HepG2 (cell line): ENCODE data around the gene LRRN4CL. TPM values are rescaled to one million over a fixed set of nuclear protein-coding genes. Genes with fewer than 3 reads are reported as not detected.

Source experiments
- ATAC-seq: fragments of 200-7000 bp; cut with Tn5 transposase; 3 replicates; pipeline ENCODE4 v1.9.1; 2020; ENCODE audit warnings: mild to moderate bottlenecking, moderate library complexity
- BruUV-seq: library from RNA; stranded (reverse); fragments of 400-500 nt; replicated peaks from 2 replicates; lab custom pipeline; 2021; lab: Mats Ljungman, UMichigan
- CTCF ChIA-PET: fragments of 300-600 bp; formaldehyde crosslinking; extraction: SDS; loops from one replicate; lab custom pipeline; 2021; ENCODE audit warnings: low total read pairs, inconsistent platforms, low intra/inter-chr PET ratio; lab: Yijun Ruan, JAX
- POLR2A ChIA-PET: fragments of 350-600 bp; sonication (Branson Sonifier 250); formaldehyde crosslinking; loops from one replicate; lab custom pipeline; 2020; ENCODE audit warnings: antibody characterized with exemption, inconsistent platforms; lab: Yijun Ruan, JAX
- DNase-seq: peaks from one replicate; pipeline ENCODE4 v3.0.0-alpha.2; 2015; ENCODE audit warnings: low spot score
- FAIRE-seq: peaks from 3 replicates; lab custom pipeline; 2011; peaks lifted over from hg19 to GRCh38; lab: Jason Lieb, UNC
- H2AFZ ChIP-seq: one replicate; pipeline ENCODE4 v1.6.1; 2011; ENCODE audit warnings: low read length, inconsistent platforms
- H3K27ac ChIP-seq: fragments of 300-600 bp; 3 replicates; pipeline ENCODE4 v1.8.0; 2011; ENCODE audit warnings: mixed run types, mild to moderate bottlenecking, mixed read lengths, low read length, inconsistent platforms; ENCODE audit not compliant: insufficient read depth; ENCODE audit errors: extremely low read length
- H3K27me3 ChIP-seq, 2 experiments: fragments of 200-600 bp in 1 of 2; 2 replicates in 1 of 2; 3 replicates in 1 of 2; pipeline versions ENCODE4 v1.6.0 to v1.8.0; 2011; ENCODE audit warnings: low read length in 2 of 2, mild to moderate bottlenecking in 2 of 2, moderate library complexity in 2 of 2, inconsistent platforms in 1 of 2; ENCODE audit not compliant: insufficient read depth in 2 of 2, control insufficient read depth in 1 of 2
- H3K36me3 ChIP-seq, 2 experiments: fragments of 200-600 bp in 1 of 2; replicated peaks in 1 of 2; 2 replicates in 1 of 2; 3 replicates in 1 of 2; pipeline versions ENCODE4 v1.5.1 to v1.8.0; 2011; ENCODE audit warnings: low read length in 2 of 2, inconsistent platforms in 1 of 2; ENCODE audit not compliant: insufficient read depth in 2 of 2, control insufficient read depth in 1 of 2
- H3K4me1 ChIP-seq: 2 replicates; pipeline ENCODE4 v1.5.1; 2012; ENCODE audit warnings: low read length, inconsistent platforms; ENCODE audit not compliant: insufficient read depth
- H3K4me2 ChIP-seq: 2 replicates; pipeline ENCODE4 v1.6.0; 2011; ENCODE audit warnings: low read depth, low read length, inconsistent platforms
- H3K4me3 ChIP-seq, 3 experiments: fragments of 200-600 bp in 1 of 3; sonication (generic), shearing (Covaris generic) in 1 of 3; replicated peaks in 1 of 3; 2 replicates each; pipeline ENCODE4 v1.5.1; 2011 to 2016; ENCODE audit warnings: low read length in 3 of 3, inconsistent platforms in 2 of 3, low read depth in 2 of 3, mild to moderate bottlenecking in 2 of 3, control low read depth in 1 of 3, mixed read lengths in 1 of 3; ENCODE audit not compliant: insufficient read depth in 1 of 3
- H3K79me2 ChIP-seq: one replicate; pipeline ENCODE4 v1.6.1; 2011; ENCODE audit warnings: low read length, inconsistent platforms; ENCODE audit not compliant: insufficient read depth
- H3K9ac ChIP-seq: 2 replicates; pipeline ENCODE4 v1.6.0; 2011; ENCODE audit warnings: mild to moderate bottlenecking, low read depth, low read length, inconsistent platforms; ENCODE audit not compliant: insufficient read depth
- H3K9me3 ChIP-seq: 2 replicates; pipeline ENCODE4 v1.5.1; 2012; ENCODE audit warnings: mild to moderate bottlenecking, low read length
- H4K20me1 ChIP-seq: 2 replicates; pipeline ENCODE4 v1.6.0; 2011; ENCODE audit warnings: inconsistent platforms, mild to moderate bottlenecking, low read length, moderate library complexity; ENCODE audit not compliant: insufficient read depth
- SOX6 ChIP-seq, 2 experiments: fragments of 450-650 bp in 1 of 2; sonication (generic) in 1 of 2; formaldehyde crosslinking in 1 of 2; IDR thresholded peaks; 2 replicates each; pipeline versions ENCODE4 v1.4.0 to v1.6.1; 2017 to 2020; ENCODE audit warnings: antibody characterized with exemption in 1 of 2, mild to moderate bottlenecking in 1 of 2, missing genetic modification reagents in 1 of 2
- WGBS: methylation state at CpG from one replicate; pipeline ENCODE4 v1.1.6; 2017; ENCODE audit warnings: low lambda C conversion rate; 5-methylcytosine and 5-hydroxymethylcytosine counted together
- in situ Hi-C: cut with HindIII; loops from 2 replicates; pipeline ENCODE4 v1.10.0; 2017; ENCODE audit warnings: low pct_unique_long_range_greater_than_20kb; ENCODE audit not compliant: extremely low pct_ligation_motif_present
- intact Hi-C: fragments of 100-400 bp; cut with micrococcal nuclease; formaldehyde crosslinking; loops from one replicate; pipeline ENCODE4 v1.10.0; 2022; ENCODE audit not compliant: unreplicated experiment
- polyA plus RNA-seq, 8 experiments: library from polyadenylated mRNA; depleted of rRNA in 3 of 8; stranded (reverse) in 7 of 8; unstranded in 1 of 8; fragments of >200 nt; fragmentation: Illumina TruSeq in 4 of 8; extraction: Trizol in 4 of 8; gene quantifications; 2 replicates each; pipeline versions ENCODE4 v1.2.1 to v1.2.3, GENCODE V29; 2011 to 2016; ENCODE audit warnings: low read depth in 4 of 8, missing spikeins in 1 of 8, mixed read lengths in 1 of 8; ENCODE audit not compliant: insufficient read depth in 1 of 8
- small RNA-seq, 3 experiments: library from RNA; depleted of rRNA; stranded (forward); fragments of <200 nt; gene quantifications; one replicate each; pipeline ENCODE3, GENCODE V24; 2012; ENCODE audit warnings: low read depth in 2 of 3, low replicate concordance in 1 of 3; ENCODE audit not compliant: insufficient read length in 3 of 3, insufficient read depth in 2 of 3
- total RNA-seq, 5 experiments: library from RNA; depleted of rRNA; stranded (reverse); fragments of >200 nt; fragmentation: Illumina TruSeq; extraction: Trizol; gene quantifications; 2 replicates each; pipeline ENCODE4 v1.2.3, GENCODE V29; 2016; ENCODE audit warnings: low read depth in 1 of 5

LRRN4CL gene
- total and polyA plus RNA-seq, 2 of the 13 experiments (the other 11 are each of a cell fraction or from before 2014, with no cell fraction given), result 0.11 TPM; not detected in 1

DNA sequence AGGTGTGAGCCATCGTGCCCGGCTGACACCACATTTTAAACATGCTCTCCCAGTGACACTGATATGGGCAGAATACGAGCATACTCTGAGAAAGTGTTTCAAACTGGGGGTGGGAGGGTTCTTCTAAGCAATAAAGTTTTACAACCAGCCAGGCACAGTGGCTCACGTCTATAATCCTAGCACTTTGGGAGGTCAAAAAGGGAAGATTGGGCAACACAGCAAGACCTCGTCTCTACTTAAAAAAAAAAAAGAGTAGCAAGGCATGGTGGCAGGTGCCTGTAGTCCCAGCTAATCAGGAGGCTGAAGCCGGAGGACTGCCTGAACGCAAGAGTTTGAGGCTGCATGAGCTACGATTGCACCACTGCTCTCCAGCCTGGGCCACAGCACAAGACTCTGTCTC, 45.1 kb downstream of the LRRN4CL start:
- ChIA-PET CTCF (no interaction called here), POLR2A (interaction anchor here (0.7 to 5.0 kb wide), 14 partner anchors 9 to 197 kb away, joined by 3 to 98 read pairs (median 15); partner anchors contain the start of genes B3GAT3, C11orf98, CSKMT and EEF1G)
- peaks cover 2 to 23% of the 10 kb centered on the region in 2 experiments; a peak in 4 of 5 replicates for H3K36me3 ChIP-seq
- in situ Hi-C loops (no loop called here), intact Hi-C loops (no loop called here)
- H3K4me2 ChIP-seq, result no peak overlapping the region; the same call in 1 of the 2 replicates
- FAIRE-seq, result no peak
- H4K20me1 ChIP-seq, result peaks cover 8% of the 10 kb centered on the region
- no peak overlapping the region; a peak in 1 of 6 replicates for H3K4me3 ChIP-seq
- peaks cover 44% of the 10 kb centered on the region for H3K79me2 ChIP-seq
- WGBS, result 91% methylated on average over 8 of the region's 8 CpGs
- no peaks in the 10 kb centered on the region for H3K9me3 ChIP-seq
- BruUV-seq, result no TSS peak
- no peak for ATAC-seq
- no peaks in the 10 kb centered on the region for H3K27me3 ChIP-seq
- peak overlapping the region; percentile 98 for H3K27ac ChIP-seq
- DNase-seq, result no peak
- no peak for TF ChIP-seq SOX6 (IDR thresholded peaks at IDR 0.05)
- TF ChIP-seq SOX6 (CRISPR knock-in tag; IDR thresholded peaks at IDR 0.05), result no peak
- no peak overlapping the region for H2AFZ ChIP-seq
- peak overlapping the region; percentile 100; the same call in 1 of the 2 replicates for H3K9ac ChIP-seq
- peaks cover 69% of the 10 kb centered on the region for H3K4me1 ChIP-seq

Small RNAs within 50 kb of the gene (small RNA-seq; reads per million reads assigned to genes)
- 0 reads per million in 3 experiments for gene SNORA57

Other genes starting within 250 kb of the LRRN4CL start
- gene AHNAK, start 142.7 kb downstream of the LRRN4CL start, total RNA-seq (2016; rRNA removed; fragmentation: Illumina TruSeq; extraction: Trizol), result 25.0 and 40.6 TPM in 2 replicates
- 22.8 and 23.4 TPM in 2 replicates for gene AHNAK, start 142.7 kb downstream of the LRRN4CL start, polyA plus RNA-seq (2011; rRNA removed)
- gene EEF1G, start 115.6 kb downstream of the LRRN4CL start, total RNA-seq (2016; rRNA removed; fragmentation: Illumina TruSeq; extraction: Trizol), result 1,787 and 2,092 TPM in 2 replicates
- 1,819 and 2,144 TPM in 2 replicates for gene EEF1G, start 115.6 kb downstream of the LRRN4CL start, polyA plus RNA-seq (2011; rRNA removed)
- gene TUT1, start 98.0 kb downstream of the LRRN4CL start, total RNA-seq (2016; rRNA removed; fragmentation: Illumina TruSeq; extraction: Trizol), result 8.5 and 9.7 TPM in 2 replicates
- 14.3 and 17.5 TPM in 2 replicates for gene TUT1, start 98.0 kb downstream of the LRRN4CL start, polyA plus RNA-seq (2011; rRNA removed)
- 58.1 and 70.0 TPM in 2 replicates for gene MTA2, start 87.7 kb downstream of the LRRN4CL start, total RNA-seq (2016; rRNA removed; fragmentation: Illumina TruSeq; extraction: Trizol)
- gene MTA2, start 87.7 kb downstream of the LRRN4CL start, polyA plus RNA-seq (2011; rRNA removed), result 14.0 and 16.8 TPM in 2 replicates
- gene EML3, start 76.8 kb downstream of the LRRN4CL start, total RNA-seq (2016; rRNA removed; fragmentation: Illumina TruSeq; extraction: Trizol), result 4.6 and 10.6 TPM in 2 replicates
- gene EML3, start 76.8 kb downstream of the LRRN4CL start, polyA plus RNA-seq (2011; rRNA removed), result 12.3 and 16.6 TPM in 2 replicates
- 1.8 and 2.4 TPM in 2 replicates for gene ROM1, start 76.3 kb downstream of the LRRN4CL start, total RNA-seq (2016; rRNA removed; fragmentation: Illumina TruSeq; extraction: Trizol)
- 1.2 and 1.6 TPM in 2 replicates for gene ROM1, start 76.3 kb downstream of the LRRN4CL start, polyA plus RNA-seq (2011; rRNA removed)
- gene B3GAT3, start 67.5 kb downstream of the LRRN4CL start, total RNA-seq (2016; rRNA removed; fragmentation: Illumina TruSeq; extraction: Trizol), result 8.4 and 21.3 TPM in 2 replicates
- gene B3GAT3, start 67.5 kb downstream of the LRRN4CL start, polyA plus RNA-seq (2011; rRNA removed), result 26.1 and 40.4 TPM in 2 replicates
- 50.8 and 99.5 TPM in 2 replicates for gene GANAB, start 42.9 kb downstream of the LRRN4CL start, total RNA-seq (2016; rRNA removed; fragmentation: Illumina TruSeq; extraction: Trizol)
- 234 and 251 TPM in 2 replicates for gene GANAB, start 42.9 kb downstream of the LRRN4CL start, polyA plus RNA-seq (2011; rRNA removed)
- 11.3 and 13.2 TPM in 2 replicates for gene INTS5, start 36.2 kb downstream of the LRRN4CL start, total RNA-seq (2016; rRNA removed; fragmentation: Illumina TruSeq; extraction: Trizol)
- 5.7 and 7.8 TPM in 2 replicates for gene INTS5, start 36.2 kb downstream of the LRRN4CL start, polyA plus RNA-seq (2011; rRNA removed)
- gene C11orf98, start 24.3 kb downstream of the LRRN4CL start, total RNA-seq (2016; rRNA removed; fragmentation: Illumina TruSeq; extraction: Trizol), result 91.8 and 109 TPM in 2 replicates
- 30.4 and 40.9 TPM in 2 replicates for gene C11orf98, start 24.3 kb downstream of the LRRN4CL start, polyA plus RNA-seq (2011; rRNA removed)
- 9.9 and 31.8 TPM in 2 replicates for gene CSKMT, start 24.2 kb downstream of the LRRN4CL start, total RNA-seq (2016; rRNA removed; fragmentation: Illumina TruSeq; extraction: Trizol)
- 7.6 and 9.8 TPM in 2 replicates for gene CSKMT, start 24.2 kb downstream of the LRRN4CL start, polyA plus RNA-seq (2011; rRNA removed)
- 12.1 and 16.0 TPM in 2 replicates for gene UQCC3, start 17.9 kb downstream of the LRRN4CL start, total RNA-seq (2016; rRNA removed; fragmentation: Illumina TruSeq; extraction: Trizol)
- 7.7 and 8.4 TPM in 2 replicates for gene UQCC3, start 17.9 kb downstream of the LRRN4CL start, polyA plus RNA-seq (2011; rRNA removed)
- 1.4 and 3.7 TPM in 2 replicates for gene LBHD1, start 17.3 kb downstream of the LRRN4CL start, total RNA-seq (2016; rRNA removed; fragmentation: Illumina TruSeq; extraction: Trizol)
- gene LBHD1, start 17.3 kb downstream of the LRRN4CL start, polyA plus RNA-seq (2011; rRNA removed), result 3.2 and 3.6 TPM in 2 replicates
- 52.4 and 58.9 TPM in 2 replicates for gene UBXN1, start 10.5 kb downstream of the LRRN4CL start, total RNA-seq (2016; rRNA removed; fragmentation: Illumina TruSeq; extraction: Trizol)
- 47.1 and 47.5 TPM in 2 replicates for gene UBXN1, start 10.5 kb downstream of the LRRN4CL start, polyA plus RNA-seq (2011; rRNA removed)
- gene BSCL2, start 17.9 kb upstream of the LRRN4CL start, total RNA-seq (2016; rRNA removed; fragmentation: Illumina TruSeq; extraction: Trizol), result 10.2 and 21.1 TPM in 2 replicates
- 19.5 and 22.6 TPM in 2 replicates for gene BSCL2, start 17.9 kb upstream of the LRRN4CL start, polyA plus RNA-seq (2011; rRNA removed)
- not detected in 2 replicates for gene GNG3, start 18.1 kb upstream of the LRRN4CL start, total RNA-seq (2016; rRNA removed; fragmentation: Illumina TruSeq; extraction: Trizol)
- gene GNG3, start 18.1 kb upstream of the LRRN4CL start, polyA plus RNA-seq (2011; rRNA removed), result not detected in 2 replicates
- gene HNRNPUL2, start 37.9 kb upstream of the LRRN4CL start, total RNA-seq (2016; rRNA removed; fragmentation: Illumina TruSeq; extraction: Trizol), result 8.4 and 9.6 TPM in 2 replicates
- gene HNRNPUL2, start 37.9 kb upstream of the LRRN4CL start, polyA plus RNA-seq (2011; rRNA removed), result 9.6 TPM in 2 replicates
- gene TTC9C, start 39.0 kb upstream of the LRRN4CL start, total RNA-seq (2016; rRNA removed; fragmentation: Illumina TruSeq; extraction: Trizol), result 36.4 and 42.5 TPM in 2 replicates
- 28.0 and 29.1 TPM in 2 replicates for gene TTC9C, start 39.0 kb upstream of the LRRN4CL start, polyA plus RNA-seq (2011; rRNA removed)
- 4.0 and 5.2 TPM in 2 replicates for gene ZBTB3, start 64.6 kb upstream of the LRRN4CL start, total RNA-seq (2016; rRNA removed; fragmentation: Illumina TruSeq; extraction: Trizol)
- 3.1 and 3.4 TPM in 2 replicates for gene ZBTB3, start 64.6 kb upstream of the LRRN4CL start, polyA plus RNA-seq (2011; rRNA removed)
- 97.6 and 116 TPM in 2 replicates for gene POLR2G, start 72.0 kb upstream of the LRRN4CL start, total RNA-seq (2016; rRNA removed; fragmentation: Illumina TruSeq; extraction: Trizol)
- gene POLR2G, start 72.0 kb upstream of the LRRN4CL start, polyA plus RNA-seq (2011; rRNA removed), result 85.9 and 97.1 TPM in 2 replicates
- gene TAF6L, start 81.9 kb upstream of the LRRN4CL start, total RNA-seq (2016; rRNA removed; fragmentation: Illumina TruSeq; extraction: Trizol), result 13.4 and 19.4 TPM in 2 replicates
- gene TAF6L, start 81.9 kb upstream of the LRRN4CL start, polyA plus RNA-seq (2011; rRNA removed), result 12.6 and 15.3 TPM in 2 replicates
- 11.4 and 24.8 TPM in 2 replicates for gene TMEM179B, start 97.9 kb upstream of the LRRN4CL start, total RNA-seq (2016; rRNA removed; fragmentation: Illumina TruSeq; extraction: Trizol)
- gene TMEM179B, start 97.9 kb upstream of the LRRN4CL start, polyA plus RNA-seq (2011; rRNA removed), result 25.7 and 31.5 TPM in 2 replicates
- 18.0 and 24.9 TPM in 2 replicates for gene TMEM223, start 102.5 kb upstream of the LRRN4CL start, total RNA-seq (2016; rRNA removed; fragmentation: Illumina TruSeq; extraction: Trizol)
- 19.5 TPM in 2 replicates for gene TMEM223, start 102.5 kb upstream of the LRRN4CL start, polyA plus RNA-seq (2011; rRNA removed)
- 26.2 and 30.9 TPM in 2 replicates for gene NXF1, start 115.9 kb upstream of the LRRN4CL start, total RNA-seq (2016; rRNA removed; fragmentation: Illumina TruSeq; extraction: Trizol)
- gene NXF1, start 115.9 kb upstream of the LRRN4CL start, polyA plus RNA-seq (2011; rRNA removed), result 30.4 and 39.7 TPM in 2 replicates
- gene STX5, start 142.5 kb upstream of the LRRN4CL start, total RNA-seq (2016; rRNA removed; fragmentation: Illumina TruSeq; extraction: Trizol), result 26.9 and 29.2 TPM in 2 replicates
- 30.0 and 36.6 TPM in 2 replicates for gene STX5, start 142.5 kb upstream of the LRRN4CL start, polyA plus RNA-seq (2011; rRNA removed)
- gene TEX54, start 143.3 kb upstream of the LRRN4CL start, total RNA-seq (2016; rRNA removed; fragmentation: Illumina TruSeq; extraction: Trizol), result not detected in 2 replicates
- not detected in 2 replicates for gene TEX54, start 143.3 kb upstream of the LRRN4CL start, polyA plus RNA-seq (2011; rRNA removed)
- 68.4 and 83.3 TPM in 2 replicates for gene WDR74, start 150.1 kb upstream of the LRRN4CL start, total RNA-seq (2016; rRNA removed; fragmentation: Illumina TruSeq; extraction: Trizol)
- 77.0 and 84.6 TPM in 2 replicates for gene WDR74, start 150.1 kb upstream of the LRRN4CL start, polyA plus RNA-seq (2011; rRNA removed)
- gene SLC3A2, start 191.4 kb upstream of the LRRN4CL start, total RNA-seq (2016; rRNA removed; fragmentation: Illumina TruSeq; extraction: Trizol), result 94.8 and 213 TPM in 2 replicates
- gene SLC3A2, start 191.4 kb upstream of the LRRN4CL start, polyA plus RNA-seq (2011; rRNA removed), result 225 and 226 TPM in 2 replicates
- not detected in 2 replicates for gene CHRM1, start 231.8 kb upstream of the LRRN4CL start, total RNA-seq (2016; rRNA removed; fragmentation: Illumina TruSeq; extraction: Trizol)
- gene CHRM1, start 231.8 kb upstream of the LRRN4CL start, polyA plus RNA-seq (2011; rRNA removed), result not detected in 2 replicates